GM12872 (cell line): Measurements from ENCODE around the gene G6PC3.
A peak's percentile ranks its signal among the peaks of the same experiment; 100 is the strongest.

Experiments used
- CTCF ChIP-seq: IDR thresholded peaks from 3 replicates; pipeline ENCODE4 v1.5.1; 2011; ENCODE audit warnings: low read depth, mild to moderate bottlenecking, low read length, moderate library complexity; ENCODE audit not compliant: insufficient read depth

G6PC3 gene

GRCh38 chr17:44097110-44097958 lies 26.8 kb downstream of the G6PC3 start:
- no peak for TF ChIP-seq CTCF

GRCh38 chr17:44102849-44103622 lies 32.5 kb downstream of the G6PC3 start:
- no peak for TF ChIP-seq CTCF

- TF ChIP-seq CTCF = 0 out of 3 replicates have a peak, but pooled peaks have one; percentile 4
These were observed 34.9 kb downstream of the G6PC3 start for GRCh38 chr17:44105483-44105882.

GRCh38 chr17:44105941-44106340 lies 35.4 kb downstream of the G6PC3 start:
- no peak for TF ChIP-seq CTCF

- TF ChIP-seq CTCF = no peak
These were observed 36.3 kb downstream of the G6PC3 start for GRCh38 chr17:44106801-44107200.

- TF ChIP-seq CTCF = no peak
These were observed 38.1 kb downstream of the G6PC3 start for GRCh38 chr17:44108440-44109311.

- TF ChIP-seq CTCF = no peak
These were observed 38.7 kb downstream of the G6PC3 start for GRCh38 chr17:44109312-44109630.
